Measurements from ENCODE around the gene STPG1.

STPG1 gene

GRCh38 chr1:24353292-24353891 is 60.2 kb downstream of the STPG1 start:
- no peak for TF ChIP-seq CTCF (conservative IDR thresholded peaks at IDR 0.05; ENCODE audit: low read depth, low read length)
- no peak for DNase-seq (ENCODE audit: low read depth)
- no peak overlapping the region for H3K4me3 ChIP-seq (ENCODE audit: low read length)

- no peak for TF ChIP-seq CTCF (conservative IDR thresholded peaks at IDR 0.05; ENCODE audit: low read depth, low read length)
- no peak overlapping the region for H3K4me3 ChIP-seq (ENCODE audit: low read length)
- DNase-seq (ENCODE audit: low read depth): no peak
Observed at GRCh38 chr1:24351918-24352627, 61.5 kb downstream of the STPG1 start.

GRCh38 chr1:24351247-24351646 is 62.3 kb downstream of the STPG1 start:
- no peak for TF ChIP-seq CTCF (conservative IDR thresholded peaks at IDR 0.05; ENCODE audit: low read depth, low read length)
- no peak overlapping the region for H3K4me3 ChIP-seq (ENCODE audit: low read length)
- DNase-seq (ENCODE audit: low read depth): no peak

GRCh38 chr1:24349891-24350290 is 63.7 kb downstream of the STPG1 start:
- no peak for TF ChIP-seq CTCF (conservative IDR thresholded peaks at IDR 0.05; ENCODE audit: low read depth, low read length)
- no peak for DNase-seq (ENCODE audit: low read depth)
- no peak overlapping the region for H3K4me3 ChIP-seq (ENCODE audit: low read length)

- H3K4me3 ChIP-seq (ENCODE audit: low read length): no peak overlapping the region
Observed at GRCh38 chr1:24348196-24348595, 65.4 kb downstream of the STPG1 start.

GRCh38 chr1:24347159-24347934 is 66.2 kb downstream of the STPG1 start:
- no peak for TF ChIP-seq CTCF (conservative IDR thresholded peaks at IDR 0.05; ENCODE audit: low read depth, low read length)
- DNase-seq (ENCODE audit: low read depth): no peak
- no peak overlapping the region for H3K4me3 ChIP-seq (ENCODE audit: low read length)

More at GRCh38 chr1:24348196-24348595, 65.4 kb downstream of the STPG1 start:
- DNase-seq (ENCODE audit: low read depth): no peak
- TF ChIP-seq CTCF (conservative IDR thresholded peaks at IDR 0.05; ENCODE audit: low read depth, low read length): no peak

Measured in retinal pigment epithelial cell (primary cell).